ENCODE results near the gene DYSF. TPM values are rescaled to one million over a fixed set of nuclear protein-coding genes. Genes with fewer than 3 reads are reported as not detected.
"Not testable (repeated sequence)": the region's sequence is repeated elsewhere in the genome, so short reads cannot be mapped to it uniquely, and the experiment has no call there.

The DYSF gene
- total and polyA plus RNA-seq, 3 donors from 2014 or later = 6.8 to 10.9 (median 8.9) TPM

DNA sequence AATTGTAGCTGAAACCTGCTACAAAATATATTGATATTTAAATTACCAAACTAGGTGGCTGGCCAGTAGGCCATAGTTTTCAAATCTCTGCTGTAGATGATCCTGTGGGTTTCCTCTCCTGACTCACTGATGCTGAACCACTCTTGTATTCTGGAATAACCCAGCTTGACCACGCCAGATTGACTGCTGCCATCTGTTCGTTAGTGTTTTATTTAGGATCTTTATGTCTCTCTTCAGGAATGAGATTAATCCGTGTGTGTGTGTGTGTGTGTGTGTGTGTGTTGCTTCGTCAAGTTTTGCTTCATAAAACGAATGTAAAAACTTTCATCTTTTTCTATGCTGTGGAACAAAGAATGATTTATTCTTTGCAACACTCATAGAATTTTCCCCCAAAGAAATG is 187.1 kb downstream of the DYSF start:
- intact Hi-C loops (cut with DNase I; ENCODE audit: low total_unique reads) = no loop called here
- DNase-seq = no peak
- Histone ChIP-seq H3K27me3 (no peaks in the 10 kb centered on the region), H3K4me1 (no peaks in the 10 kb centered on the region), H3K36me3 (ENCODE audit: low read depth, missing control alignments) (no peaks in the 10 kb centered on the region), H3K4me3 (no peak overlapping the region), H3K27ac (no peak overlapping the region), H3K9me3 (no peaks in the 10 kb centered on the region)
- WGBS, 2 donors = 89 to 91% methylated on average over 5 of the region's 5 CpGs
- TF ChIP-seq POLR2A (IDR thresholded peaks at IDR 0.05) = no peak
- TF ChIP-seq, protein P1, sequence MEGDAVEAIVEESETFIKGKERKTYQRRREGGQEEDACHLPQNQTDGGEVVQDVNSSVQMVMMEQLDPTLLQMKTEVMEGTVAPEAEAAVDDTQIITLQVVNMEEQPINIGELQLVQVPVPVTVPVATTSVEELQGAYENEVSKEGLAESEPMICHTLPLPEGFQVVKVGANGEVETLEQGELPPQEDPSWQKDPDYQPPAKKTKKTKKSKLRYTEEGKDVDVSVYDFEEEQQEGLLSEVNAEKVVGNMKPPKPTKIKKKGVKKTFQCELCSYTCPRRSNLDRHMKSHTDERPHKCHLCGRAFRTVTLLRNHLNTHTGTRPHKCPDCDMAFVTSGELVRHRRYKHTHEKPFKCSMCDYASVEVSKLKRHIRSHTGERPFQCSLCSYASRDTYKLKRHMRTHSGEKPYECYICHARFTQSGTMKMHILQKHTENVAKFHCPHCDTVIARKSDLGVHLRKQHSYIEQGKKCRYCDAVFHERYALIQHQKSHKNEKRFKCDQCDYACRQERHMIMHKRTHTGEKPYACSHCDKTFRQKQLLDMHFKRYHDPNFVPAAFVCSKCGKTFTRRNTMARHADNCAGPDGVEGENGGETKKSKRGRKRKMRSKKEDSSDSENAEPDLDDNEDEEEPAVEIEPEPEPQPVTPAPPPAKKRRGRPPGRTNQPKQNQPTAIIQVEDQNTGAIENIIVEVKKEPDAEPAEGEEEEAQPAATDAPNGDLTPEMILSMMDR (IDR thresholded peaks at IDR 0.05) = no peak

DNA sequence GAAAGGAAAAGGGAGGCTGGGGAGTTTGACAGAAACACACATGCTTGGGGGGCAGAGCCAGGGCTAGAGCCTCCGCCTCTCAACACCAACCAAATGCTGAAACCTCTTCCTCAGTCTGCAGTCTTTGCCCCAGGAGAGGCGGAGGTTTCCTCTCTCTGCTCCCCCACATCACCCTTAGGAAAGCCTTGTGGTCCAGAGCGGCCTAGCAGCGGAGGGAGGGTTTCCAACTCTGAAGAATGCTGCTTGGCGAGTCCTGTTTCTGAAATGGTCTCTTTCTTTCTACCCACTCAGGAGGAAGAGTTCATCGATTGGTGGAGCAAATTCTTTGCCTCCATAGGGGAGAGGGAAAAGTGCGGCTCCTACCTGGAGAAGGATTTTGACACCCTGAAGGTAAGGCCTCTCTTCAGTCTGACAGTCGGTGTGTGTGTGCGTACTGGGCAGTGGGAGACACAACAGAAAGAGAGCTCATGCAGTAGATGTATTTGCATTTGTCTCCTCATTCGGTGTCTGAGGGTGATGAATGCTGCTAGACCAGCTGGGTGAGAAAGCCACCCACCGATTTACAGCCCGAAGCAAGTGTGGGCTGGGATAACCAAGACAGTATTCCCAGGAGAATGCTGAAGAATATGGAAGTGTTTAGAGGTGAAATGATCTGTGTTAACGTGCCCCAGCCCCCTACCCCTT is 190.5 kb downstream of the DYSF start:
- Histone ChIP-seq H3K4me1 (no peaks in the 10 kb centered on the region), H3K27me3 (no peaks in the 10 kb centered on the region), H3K36me3 (ENCODE audit: low read depth, missing control alignments) (no peaks in the 10 kb centered on the region), H3K4me3 (no peak overlapping the region), H3K27ac (no peak overlapping the region), H3K9me3 (no peaks in the 10 kb centered on the region)
- intact Hi-C loops (cut with DNase I; ENCODE audit: low total_unique reads) = no loop called here
- 90 to 95% methylated on average over 13 of the region's 13 CpGs for WGBS, 2 donors
- TF ChIP-seq POLR2A (IDR thresholded peaks at IDR 0.05) = no peak
- TF ChIP-seq, protein P1 (IDR thresholded peaks at IDR 0.05) = no peak
- no peak for DNase-seq

DNA sequence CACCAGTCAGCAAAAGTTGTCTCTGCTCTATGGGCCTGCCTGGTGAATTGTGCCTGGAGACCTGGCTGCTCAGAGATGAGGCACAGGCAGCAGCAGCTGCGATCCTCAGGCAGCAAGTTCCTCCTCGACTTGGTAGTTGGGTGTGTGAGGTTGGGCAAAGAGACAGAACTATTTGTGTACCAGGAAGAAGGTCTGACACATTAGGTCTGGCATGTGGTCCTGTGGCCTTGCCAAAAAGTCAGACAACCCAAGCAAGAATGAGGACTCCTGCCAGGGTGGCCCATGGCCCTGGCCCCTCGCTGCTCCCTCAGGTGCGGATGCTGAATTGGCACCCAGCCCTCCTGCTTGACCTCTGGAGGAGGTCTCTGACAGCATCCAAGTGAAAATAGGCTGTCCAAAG is 192.7 kb downstream of the DYSF start:
- Histone ChIP-seq H3K27me3 (no peaks in the 10 kb centered on the region), H3K27ac (no peak overlapping the region), H3K4me1 (no peaks in the 10 kb centered on the region), H3K4me3 (no peak overlapping the region), H3K9me3 (no peaks in the 10 kb centered on the region), H3K36me3 (ENCODE audit: low read depth, missing control alignments) (no peaks in the 10 kb centered on the region)
- WGBS, 2 donors = 62 to 80% methylated on average over 4 of the region's 4 CpGs
- intact Hi-C loops (cut with DNase I; ENCODE audit: low total_unique reads) = no loop called here
- DNase-seq = no peak
- TF ChIP-seq POLR2A (IDR thresholded peaks at IDR 0.05) = no peak
- TF ChIP-seq, protein P1 (IDR thresholded peaks at IDR 0.05) = no peak

DNA sequence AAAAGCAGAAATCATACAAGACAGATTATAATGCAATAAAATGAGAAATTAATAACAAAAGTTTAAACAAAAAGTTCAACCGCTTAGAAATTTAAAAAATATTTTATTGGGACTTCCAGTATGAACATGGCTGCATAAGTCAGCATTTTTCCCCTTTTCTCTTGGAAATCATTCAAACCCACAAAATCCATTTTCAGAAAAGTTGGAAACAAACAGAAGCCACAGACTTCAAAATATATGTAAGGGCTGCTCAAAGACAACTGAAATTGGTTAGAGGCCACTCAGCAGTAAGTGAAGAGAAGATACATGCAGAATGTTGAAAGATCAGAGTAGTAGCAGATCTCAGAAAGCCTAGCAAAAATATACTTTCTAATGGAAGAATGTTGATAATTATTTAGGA is 194.0 kb downstream of the DYSF start:
- Histone ChIP-seq H3K4me1 (no peaks in the 10 kb centered on the region), H3K27ac (no peak overlapping the region), H3K4me3 (no peak overlapping the region), H3K9me3 (no peaks in the 10 kb centered on the region), H3K36me3 (ENCODE audit: low read depth, missing control alignments) (no peaks in the 10 kb centered on the region), H3K27me3 (no peaks in the 10 kb centered on the region)
- TF ChIP-seq POLR2A (IDR thresholded peaks at IDR 0.05) = no peak
- TF ChIP-seq, protein P1 (IDR thresholded peaks at IDR 0.05) = no peak
- DNase-seq = no peak
- intact Hi-C loops (cut with DNase I; ENCODE audit: low total_unique reads) = no loop called here
- WGBS, 2 donors = 85 to 94% methylated on average over 1 of the region's 1 CpG

DNA sequence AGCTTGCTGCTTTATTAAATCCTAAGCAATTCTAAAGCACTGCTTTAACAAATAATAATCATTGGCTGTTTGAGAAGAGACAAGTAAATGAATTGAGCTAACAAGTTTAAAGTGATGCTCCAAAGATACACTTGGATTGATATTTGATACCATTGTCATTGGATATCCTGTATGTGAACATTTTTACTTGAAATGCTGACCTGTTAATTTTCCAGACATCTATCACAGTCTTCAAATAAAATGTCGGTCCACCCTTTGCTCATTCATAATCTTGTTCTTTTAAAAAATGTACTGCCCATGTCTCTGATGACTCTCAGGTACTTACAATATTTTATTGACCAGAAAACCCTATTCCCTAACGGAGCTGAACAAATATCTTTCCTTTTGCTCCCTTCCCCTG is 202.1 kb downstream of the DYSF start:
- Histone ChIP-seq H3K4me1 (no peaks in the 10 kb centered on the region), H3K36me3 (ENCODE audit: low read depth, missing control alignments) (no peaks in the 10 kb centered on the region), H3K27me3 (no peaks in the 10 kb centered on the region), H3K4me3 (no peak overlapping the region), H3K27ac (no peak overlapping the region), H3K9me3 (no peaks in the 10 kb centered on the region)
- intact Hi-C loops (cut with DNase I; ENCODE audit: low total_unique reads) = no loop called here
- TF ChIP-seq, protein P1 (IDR thresholded peaks at IDR 0.05) = no peak
- TF ChIP-seq POLR2A (IDR thresholded peaks at IDR 0.05) = no peak
- 90 to 94% methylated on average over 2 of the region's 2 CpGs for WGBS, 2 donors
- no peak for DNase-seq

DNA sequence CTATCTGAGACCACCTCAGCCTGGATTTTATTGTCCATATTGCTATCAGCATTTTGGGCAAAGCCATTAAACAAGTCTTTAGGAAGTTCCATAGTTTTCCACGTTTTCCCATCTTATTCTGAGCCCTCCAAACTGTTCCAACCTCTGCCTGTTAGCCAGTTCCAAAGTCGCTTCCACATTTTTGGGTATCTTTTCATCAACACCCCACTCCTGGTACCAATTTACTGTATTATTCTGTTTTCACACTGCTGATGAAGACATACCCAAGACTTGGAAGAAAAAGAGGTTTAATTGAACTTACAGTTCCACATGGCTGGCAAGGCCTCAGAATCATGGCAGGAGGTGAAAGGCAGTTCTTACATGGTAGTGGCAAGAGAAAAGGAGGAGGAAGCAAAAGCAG is 204.9 kb downstream of the DYSF start:
- H3K9me3 ChIP-seq; intact Hi-C loops (cut with DNase I; ENCODE audit: low total_unique reads); H3K27ac ChIP-seq; H3K27me3 ChIP-seq; DNase-seq; H3K4me3 ChIP-seq; H3K4me1 ChIP-seq; H3K36me3 ChIP-seq (ENCODE audit: low read depth, missing control alignments): not testable (repeated sequence)
- 67% methylated on average over 2 of the region's 2 CpGs for WGBS, 2 donors
